HepG2 (cell line): ENCODE results near the gene ZBP1.

Experiments used
- PAX8 ChIP-seq: sonication (generic); formaldehyde crosslinking; IDR thresholded peaks from 2 replicates; pipeline ENCODE4 v1.8.0; 2022; ENCODE audit warnings: mild to moderate bottlenecking, missing genetic modification reagents, borderline replicate concordance
- RAD21 ChIP-seq: fragments of 450-650 bp; formaldehyde crosslinking; IDR thresholded peaks from 2 replicates; pipeline ENCODE4 v1.5.0; 2020; ENCODE audit warnings: mild to moderate bottlenecking
- SNRNP70 ChIP-seq: fragments of 200-400 bp; formaldehyde crosslinking; IDR thresholded peaks from 2 replicates; pipeline ENCODE4 v1.6.1; 2017; ENCODE audit warnings: mild to moderate bottlenecking, low read depth, low read length, moderate library complexity
- TAF1 ChIP-seq: sonication (generic); formaldehyde crosslinking; IDR thresholded peaks from 2 replicates; pipeline ENCODE4 v1.4.0; 2020; ENCODE audit warnings: missing genetic modification reagents
- UBTF ChIP-seq: sonication (generic); formaldehyde crosslinking; IDR thresholded peaks from 2 replicates; pipeline ENCODE4 v1.4.0; 2020; ENCODE audit warnings: mild to moderate bottlenecking, missing genetic modification reagents
- ZFYVE20 ChIP-seq: sonication (generic); formaldehyde crosslinking; IDR thresholded peaks from 2 replicates; pipeline ENCODE4 v1.8.0; 2023; ENCODE audit warnings: low read depth, mild to moderate bottlenecking, moderate library complexity, missing genetic modification reagents, borderline replicate concordance

GRCh38 chr20:57588596-57588995 lies 31.6 kb downstream of the ZBP1 start:
- TF ChIP-seq UBTF (CRISPR knock-in tag) (no peak), SNRNP70 (no peak), PAX8 (no peak), ZFYVE20 (CRISPR knock-in tag) (no peak), RAD21 (CRISPR knock-in tag) (no peak), TAF1 (CRISPR knock-in tag) (no peak)
